GM12878 (cell line): Measurements from ENCODE around the gene ERC2. TPM values are rescaled to one million over a fixed set of nuclear protein-coding genes. Genes with fewer than 3 reads are reported as not detected.

ENCODE experiments used
- ATAC-seq: fragments of 200-7000 bp; cut with Tn5 transposase; 3 replicates; pipeline ENCODE4 v1.9.1; 2020; ENCODE audit warnings: mild to moderate bottlenecking, moderate library complexity
- BruUV-seq: library from RNA; stranded (reverse); fragments of 400-500 nt; replicated peaks from 2 replicates; lab custom pipeline; 2021; lab: Mats Ljungman, UMichigan
- CTCF ChIA-PET: fragments of 300-600 bp; sonication (Branson Sonifier 250); formaldehyde crosslinking; extraction: SDS; loops from one replicate; lab custom pipeline; 2021; ENCODE audit warnings: inconsistent platforms; lab: Yijun Ruan, JAX
- POLR2A ChIA-PET: fragments of 350-600 bp; formaldehyde crosslinking; extraction: SDS; loops from one replicate; lab custom pipeline; 2021; ENCODE audit warnings: inconsistent platforms; lab: Charles Lee
- RAD21 ChIA-PET: fragments of 300-600 bp; sonication (Branson Sonifier 250); formaldehyde crosslinking; loops from one replicate; lab custom pipeline; 2023; ENCODE audit warnings: antibody characterized with exemption; ENCODE audit not compliant: unreplicated experiment; lab: Charles Lee
- SMC1A ChIA-PET: fragments of 300-600 bp; sonication (Branson Sonifier 250); formaldehyde crosslinking; loops from one replicate; lab custom pipeline; 2023; ENCODE audit not compliant: unreplicated experiment, uncharacterized antibody; lab: Charles Lee
- DNase-seq: peaks from one replicate; pipeline ENCODE4 v3.0.0-alpha.2; 2011; ENCODE audit warnings: low read depth, low spot score
- FAIRE-seq: peaks from 3 replicates; lab custom pipeline; 2011; peaks lifted over from hg19 to GRCh38; lab: Jason Lieb, UNC
- H2AFZ ChIP-seq: 2 replicates; pipeline ENCODE4 v1.6.0; 2011; ENCODE audit warnings: low read depth, low read length, control low read depth; ENCODE audit not compliant: control insufficient read depth
- H3K27ac ChIP-seq: 2 replicates; pipeline ENCODE4 v1.5.1; 2011; ENCODE audit warnings: control low read depth; ENCODE audit not compliant: control insufficient read depth, insufficient read depth
- H3K27me3 ChIP-seq, 2 experiments: replicated peaks in 1 of 2; 2 replicates each; pipeline versions ENCODE4 v1.6.0 to v1.6.1; 2011; ENCODE audit warnings: low read length in 1 of 2; ENCODE audit not compliant: control insufficient read depth in 2 of 2, insufficient read depth in 2 of 2
- H3K36me3 ChIP-seq, 2 experiments: 2 replicates each; pipeline ENCODE4 v1.5.1; 2011; ENCODE audit warnings: low read length in 1 of 2; ENCODE audit not compliant: control insufficient read depth in 2 of 2, insufficient read depth in 2 of 2
- H3K4me1 ChIP-seq: 2 replicates; pipeline ENCODE4 v1.6.1; 2011; ENCODE audit warnings: mild to moderate bottlenecking, low read length, moderate library complexity, mixed read lengths; ENCODE audit not compliant: control insufficient read depth, insufficient read depth
- H3K4me2 ChIP-seq: 2 replicates; pipeline ENCODE4 v1.6.0; 2011; ENCODE audit warnings: control low read depth; ENCODE audit not compliant: control insufficient read depth, insufficient read depth
- H3K4me3 ChIP-seq: fragments of 200-600 bp; sonication (generic); 2 replicates; pipeline ENCODE4 v1.5.1; 2016
- H3K79me2 ChIP-seq: 2 replicates; pipeline ENCODE4 v1.6.0; 2011; ENCODE audit warnings: low read length; ENCODE audit not compliant: control insufficient read depth, insufficient read depth
- H3K9ac ChIP-seq: 2 replicates; pipeline ENCODE4 v1.8.0; 2011; ENCODE audit warnings: low read length, control low read depth, mixed read lengths; ENCODE audit not compliant: control insufficient read depth, insufficient read depth
- H3K9me3 ChIP-seq: replicated peaks from 3 replicates; pipeline ENCODE4 v1.5.1; 2011; ENCODE audit warnings: mild to moderate bottlenecking, low read length; ENCODE audit not compliant: control insufficient read depth, insufficient read depth
- H4K20me1 ChIP-seq: 2 replicates; pipeline ENCODE4 v1.6.0; 2011; ENCODE audit not compliant: control insufficient read depth, insufficient read depth
- ETV6 ChIP-seq, 2 experiments: fragments of 450-650 bp in 1 of 2; IDR thresholded peaks in 1 of 2; conservative IDR thresholded peaks in 1 of 2; 2 replicates each; pipeline ENCODE4 v1.6.1; 2014; ENCODE audit warnings: antibody characterized with exemption in 1 of 2, borderline replicate concordance in 1 of 2, low read depth in 1 of 2, mild to moderate bottlenecking in 1 of 2, moderate library complexity in 1 of 2
- LARP7 ChIP-seq: fragments of 450-650 bp; IDR thresholded peaks from 2 replicates; pipeline ENCODE4 v1.6.1; 2017; ENCODE audit warnings: mild to moderate bottlenecking
- RELB ChIP-seq: fragments of 450-650 bp; IDR thresholded peaks from 2 replicates; pipeline ENCODE4 v1.6.1; 2017; ENCODE audit warnings: low read depth, mild to moderate bottlenecking, moderate library complexity
- SMAD1 ChIP-seq: fragments of 450-650 bp; IDR thresholded peaks from 2 replicates; pipeline ENCODE4 v1.6.1; 2018; ENCODE audit warnings: mild to moderate bottlenecking, low read depth; ENCODE audit not compliant: partially characterized antibody
- SMARCA5 ChIP-seq: fragments of 450-650 bp; IDR thresholded peaks from 2 replicates; pipeline ENCODE4 v1.6.1; 2017; ENCODE audit warnings: mild to moderate bottlenecking
- ZNF24 ChIP-seq: fragments of 450-650 bp; IDR thresholded peaks from 2 replicates; pipeline ENCODE4 v1.6.1; 2017; ENCODE audit warnings: antibody characterized with exemption, mild to moderate bottlenecking
- ZNF592 ChIP-seq: fragments of 450-650 bp; IDR thresholded peaks from 2 replicates; pipeline ENCODE4 v1.6.1; 2017; ENCODE audit warnings: mild to moderate bottlenecking, moderate library complexity
- ZNF622 ChIP-seq: fragments of 450-650 bp; IDR thresholded peaks from 2 replicates; pipeline ENCODE4 v1.6.1; 2017; ENCODE audit warnings: mild to moderate bottlenecking, inconsistent platforms
- WGBS: methylation state at CpG from one replicate; pipeline ENCODE4 v1.1.6; 2016; ENCODE audit warnings: low lambda C conversion rate; ENCODE audit not compliant: insufficient replicate concordance, insufficient coverage; ENCODE audit errors: missing lambda C conversion rate; 5-methylcytosine and 5-hydroxymethylcytosine counted together
- in situ Hi-C: fragments of 300-500 bp; cut with MboI; formaldehyde crosslinking; loops from 9 replicates; pipeline ENCODE4 v1.14.3; 2018; ENCODE audit warnings: mixed read lengths
- intact Hi-C: fragments of 100-400 bp; cut with micrococcal nuclease; formaldehyde crosslinking; loops from one replicate; pipeline ENCODE4 v1.14.2; 2022; ENCODE audit not compliant: unreplicated experiment
- polyA plus RNA-seq, 11 experiments: library from polyadenylated mRNA; depleted of rRNA in 4 of 11; unstranded in 6 of 11; stranded (reverse) in 5 of 11; fragments of >200 nt; fragmentation: Nextera tagmentation in 4 of 11; fragmentation: Illumina TruSeq in 1 of 11; extraction: Ambion mirVana in 4 of 11; extraction: Trizol in 1 of 11; gene quantifications; 1 replicate in 1 of 11; 2 replicates in 10 of 11; pipeline versions ENCODE4 v1.2.1 to v1.2.3, GENCODE V29; 2011 to 2016; ENCODE audit warnings: inconsistent platforms in 2 of 11, missing spikeins in 2 of 11, low read depth in 1 of 11
- total RNA-seq, 4 experiments: library from RNA; depleted of rRNA in 3 of 4; stranded (reverse); fragments of >200 nt in 3 of 4; fragmentation: Illumina TruSeq in 1 of 4; extraction: Trizol in 1 of 4; gene quantifications; 2 replicates each; pipeline versions ENCODE4 v1.2.1 to v1.2.3, GENCODE V29; 2013 to 2021
- TF ChIP-seq, protein P1 (sequence below): IDR thresholded peaks from 2 replicates; pipeline ENCODE4 v1.6.1; 2011; ENCODE audit warnings: borderline replicate concordance, low read depth, mild to moderate bottlenecking, moderate library complexity, low read length; ENCODE audit not compliant: insufficient read depth, poor library complexity, severe bottlenecking
- TF ChIP-seq, protein P2 (sequence below): IDR thresholded peaks from 2 replicates; pipeline ENCODE4 v1.6.1; 2011; ENCODE audit warnings: low read depth, mild to moderate bottlenecking, low read length, moderate library complexity, borderline replicate concordance; ENCODE audit errors: extremely low read depth
- TF ChIP-seq, protein P3 (sequence below): IDR thresholded peaks from 2 replicates; pipeline ENCODE4 v1.6.1; 2012; ENCODE audit warnings: low read depth, low read length, improper control_type of control experiment

Gene ERC2
- total and polyA plus RNA-seq, 10 of the 15 experiments (the other 5 are each of a cell fraction or from before 2014, with no cell fraction given): 0.06 to 1.4 (median 0.12) TPM; not detected in 3

DNA sequence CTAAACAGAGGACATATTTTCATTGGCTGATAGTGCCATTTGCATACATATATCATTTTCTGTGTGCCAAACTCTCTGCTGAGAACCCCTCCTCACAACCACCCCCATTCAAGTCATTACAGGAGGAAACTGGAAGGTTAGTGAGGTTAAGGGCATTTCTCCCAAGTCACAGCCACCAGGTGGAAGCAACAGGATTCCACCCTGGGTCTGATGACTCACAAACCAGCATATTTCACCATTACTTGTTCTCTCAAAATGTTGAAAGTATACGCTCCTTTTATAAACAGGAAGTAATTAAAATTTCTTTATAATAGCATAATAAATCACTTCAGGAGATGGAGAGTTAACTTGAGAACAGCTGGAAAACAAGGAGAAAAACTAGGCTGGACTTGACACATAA is 582.5 kb downstream of the ERC2 start:
- no peaks in the 10 kb centered on the region; a peak in 1 of 4 replicates for H3K27me3 ChIP-seq
- ChIA-PET CTCF (no interaction called here), RAD21 (no interaction called here), POLR2A (no interaction called here), SMC1A (no interaction called here)
- no peak for TF ChIP-seq SMARCA5
- TF ChIP-seq RELB: no peak
- TF ChIP-seq ZNF622: no peak
- no peak for TF ChIP-seq ZNF24
- TF ChIP-seq, protein P1, sequence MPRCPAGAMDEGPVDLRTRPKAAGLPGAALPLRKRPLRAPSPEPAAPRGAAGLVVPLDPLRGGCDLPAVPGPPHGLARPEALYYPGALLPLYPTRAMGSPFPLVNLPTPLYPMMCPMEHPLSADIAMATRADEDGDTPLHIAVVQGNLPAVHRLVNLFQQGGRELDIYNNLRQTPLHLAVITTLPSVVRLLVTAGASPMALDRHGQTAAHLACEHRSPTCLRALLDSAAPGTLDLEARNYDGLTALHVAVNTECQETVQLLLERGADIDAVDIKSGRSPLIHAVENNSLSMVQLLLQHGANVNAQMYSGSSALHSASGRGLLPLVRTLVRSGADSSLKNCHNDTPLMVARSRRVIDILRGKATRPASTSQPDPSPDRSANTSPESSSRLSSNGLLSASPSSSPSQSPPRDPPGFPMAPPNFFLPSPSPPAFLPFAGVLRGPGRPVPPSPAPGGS: no peak
- TF ChIP-seq SMAD1: no peak
- TF ChIP-seq ZNF592: no peak
- TF ChIP-seq, protein P2, sequence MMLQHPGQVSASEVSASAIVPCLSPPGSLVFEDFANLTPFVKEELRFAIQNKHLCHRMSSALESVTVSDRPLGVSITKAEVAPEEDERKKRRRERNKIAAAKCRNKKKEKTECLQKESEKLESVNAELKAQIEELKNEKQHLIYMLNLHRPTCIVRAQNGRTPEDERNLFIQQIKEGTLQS: no peak
- no peak for TF ChIP-seq LARP7
- no peak for TF ChIP-seq ETV6 (conservative IDR thresholded peaks at IDR 0.05 in 1 of 2, IDR thresholded peaks at IDR 0.05 in 1 of 2; ENCODE audit: borderline replicate concordance in 1 of 2, low read depth in 1 of 2)
- TF ChIP-seq, protein P3, sequence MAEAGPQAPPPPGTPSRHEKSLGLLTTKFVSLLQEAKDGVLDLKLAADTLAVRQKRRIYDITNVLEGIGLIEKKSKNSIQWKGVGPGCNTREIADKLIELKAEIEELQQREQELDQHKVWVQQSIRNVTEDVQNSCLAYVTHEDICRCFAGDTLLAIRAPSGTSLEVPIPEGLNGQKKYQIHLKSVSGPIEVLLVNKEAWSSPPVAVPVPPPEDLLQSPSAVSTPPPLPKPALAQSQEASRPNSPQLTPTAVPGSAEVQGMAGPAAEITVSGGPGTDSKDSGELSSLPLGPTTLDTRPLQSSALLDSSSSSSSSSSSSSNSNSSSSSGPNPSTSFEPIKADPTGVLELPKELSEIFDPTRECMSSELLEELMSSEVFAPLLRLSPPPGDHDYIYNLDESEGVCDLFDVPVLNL: no peak
- intact Hi-C loops (no loop called here), in situ Hi-C loops (no loop called here)
- no peak overlapping the region for H3K27ac ChIP-seq
- FAIRE-seq: no peak
- no peak overlapping the region for H3K4me3 ChIP-seq
- H3K36me3 ChIP-seq: no peaks in the 10 kb centered on the region
- H2AFZ ChIP-seq: no peak overlapping the region
- ATAC-seq: no peak
- DNase-seq: no peak
- H4K20me1 ChIP-seq: no peaks in the 10 kb centered on the region
- no peaks in the 10 kb centered on the region for H3K4me1 ChIP-seq
- no peaks in the 10 kb centered on the region for H3K79me2 ChIP-seq
- H3K9ac ChIP-seq: no peak overlapping the region
- WGBS: 5% methylated on average over 1 of the region's 1 CpG
- no peaks in the 10 kb centered on the region for H3K9me3 ChIP-seq
- no peak overlapping the region for H3K4me2 ChIP-seq
- BruUV-seq: no TSS peak
